Cardiac fibroblast (primary cell): Measurements from ENCODE around the gene FIGNL1.

ENCODE experiments used
- DNase-seq, 2 donors: peaks; one replicate each; pipeline versions ENCODE4 v3.0.0 to v3.0.0-alpha.2; 2010; ENCODE audit warnings: low read depth in 2 of 2
- H3K4me3 ChIP-seq, 2 donors: replicated peaks in 1 of 2; 1 replicate in 1 of 2; 2 replicates in 1 of 2; pipeline ENCODE4 v1.5.1; 2011; ENCODE audit warnings: low read depth in 2 of 2, low read length in 2 of 2, mild to moderate bottlenecking in 2 of 2, moderate library complexity in 1 of 2
- TF ChIP-seq, protein P1 (sequence below): IDR thresholded peaks from one replicate; pipeline ENCODE4 v1.5.1; 2011; ENCODE audit warnings: low read depth, mild to moderate bottlenecking, low read length, inconsistent platforms

Gene FIGNL1

DNA sequence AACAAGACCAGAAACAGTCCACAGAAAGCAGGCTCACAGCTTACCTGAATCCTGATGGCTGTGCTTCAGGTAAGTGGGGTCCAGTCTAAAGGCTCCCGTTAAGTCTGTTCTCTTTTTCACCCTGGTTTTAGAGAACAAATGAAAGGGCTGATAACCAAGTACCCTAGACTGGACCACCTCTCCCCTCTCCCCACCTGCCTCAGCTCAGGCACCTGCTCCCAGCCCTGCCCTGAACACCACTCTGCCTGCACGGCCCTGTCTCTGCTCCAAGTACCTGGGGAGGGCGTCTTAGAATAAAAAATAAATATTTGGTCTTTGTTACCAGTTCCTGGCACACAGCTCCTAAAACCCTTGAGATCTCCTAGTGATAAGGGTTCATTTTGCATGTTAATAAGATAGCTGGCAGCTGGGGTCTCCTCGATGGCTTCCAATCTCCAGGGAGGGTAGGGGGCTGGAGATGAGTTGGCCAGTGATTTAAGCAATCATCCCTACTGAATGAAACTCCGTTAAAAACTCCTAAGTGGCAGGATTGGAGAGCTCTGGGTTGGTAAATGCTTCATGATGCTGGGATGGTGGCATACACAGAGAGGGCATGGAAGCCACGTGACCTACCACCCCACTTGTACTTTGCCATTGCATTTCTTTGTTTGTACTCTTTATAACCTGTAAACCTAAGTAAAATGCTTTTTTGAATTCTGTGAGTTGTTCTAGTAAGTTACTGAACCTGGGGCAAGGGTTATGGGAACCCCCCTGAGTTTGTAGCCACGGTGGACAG, 29.8 kb upstream of the FIGNL1 start:
- no peak overlapping the region for H3K4me3 ChIP-seq
- no peak for DNase-seq
- TF ChIP-seq, protein P1, sequence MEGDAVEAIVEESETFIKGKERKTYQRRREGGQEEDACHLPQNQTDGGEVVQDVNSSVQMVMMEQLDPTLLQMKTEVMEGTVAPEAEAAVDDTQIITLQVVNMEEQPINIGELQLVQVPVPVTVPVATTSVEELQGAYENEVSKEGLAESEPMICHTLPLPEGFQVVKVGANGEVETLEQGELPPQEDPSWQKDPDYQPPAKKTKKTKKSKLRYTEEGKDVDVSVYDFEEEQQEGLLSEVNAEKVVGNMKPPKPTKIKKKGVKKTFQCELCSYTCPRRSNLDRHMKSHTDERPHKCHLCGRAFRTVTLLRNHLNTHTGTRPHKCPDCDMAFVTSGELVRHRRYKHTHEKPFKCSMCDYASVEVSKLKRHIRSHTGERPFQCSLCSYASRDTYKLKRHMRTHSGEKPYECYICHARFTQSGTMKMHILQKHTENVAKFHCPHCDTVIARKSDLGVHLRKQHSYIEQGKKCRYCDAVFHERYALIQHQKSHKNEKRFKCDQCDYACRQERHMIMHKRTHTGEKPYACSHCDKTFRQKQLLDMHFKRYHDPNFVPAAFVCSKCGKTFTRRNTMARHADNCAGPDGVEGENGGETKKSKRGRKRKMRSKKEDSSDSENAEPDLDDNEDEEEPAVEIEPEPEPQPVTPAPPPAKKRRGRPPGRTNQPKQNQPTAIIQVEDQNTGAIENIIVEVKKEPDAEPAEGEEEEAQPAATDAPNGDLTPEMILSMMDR, result no peak

DNA sequence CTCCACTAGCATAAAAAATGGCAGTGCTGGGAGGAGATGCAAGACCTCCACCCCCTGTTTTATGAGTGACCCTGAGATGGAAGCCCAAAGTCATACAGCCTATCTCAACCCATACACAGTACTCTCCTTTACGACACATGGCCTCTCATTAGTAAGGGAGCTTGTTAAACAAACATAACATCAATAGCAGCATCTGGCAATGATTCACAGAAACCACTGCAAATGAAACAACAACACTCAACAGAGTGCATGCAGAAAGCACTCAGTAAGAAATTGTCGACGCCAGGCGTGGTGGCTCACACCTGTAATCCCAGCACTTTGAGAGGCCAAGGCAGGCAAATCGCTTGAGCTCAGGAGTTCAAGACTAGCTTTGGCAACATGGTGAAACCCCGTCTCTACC, 27.5 kb upstream of the FIGNL1 start:
- TF ChIP-seq, protein P1, result no peak
- H3K4me3 ChIP-seq, result no peak overlapping the region
- DNase-seq, result no peak

DNA sequence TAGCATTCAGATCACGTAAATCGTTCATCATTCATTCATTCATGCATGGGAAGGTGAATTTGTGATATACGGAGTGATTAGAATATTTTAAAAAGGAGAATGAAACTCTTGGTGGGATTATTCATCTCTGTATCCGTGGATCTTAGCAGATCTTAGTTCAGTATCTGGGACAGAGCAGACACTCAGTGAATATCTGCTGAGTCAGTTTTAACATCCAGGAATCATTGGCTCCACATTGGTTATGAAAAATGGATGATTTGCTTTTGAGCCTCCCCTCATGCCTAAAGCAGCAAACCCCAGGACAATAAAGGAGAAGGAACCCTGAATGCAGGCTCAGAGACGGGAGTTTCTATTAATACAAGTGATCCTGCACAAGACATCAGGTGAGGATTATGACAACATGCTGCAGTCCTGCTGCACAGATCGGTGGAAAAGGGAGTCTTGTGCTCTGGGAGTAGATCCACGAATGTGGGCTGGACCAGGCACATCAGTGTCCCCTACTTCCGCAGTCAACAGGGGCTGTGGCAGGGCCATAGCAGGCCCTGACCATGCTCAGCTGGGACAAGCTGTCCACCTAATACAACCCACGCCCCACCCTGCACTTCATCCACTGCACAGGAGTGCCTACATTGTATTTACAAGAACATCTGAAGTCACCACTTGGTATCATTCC, 26.9 kb upstream of the FIGNL1 start:
- DNase-seq, result no peak
- TF ChIP-seq, protein P1, result no peak
- H3K4me3 ChIP-seq, result no peak overlapping the region

DNA sequence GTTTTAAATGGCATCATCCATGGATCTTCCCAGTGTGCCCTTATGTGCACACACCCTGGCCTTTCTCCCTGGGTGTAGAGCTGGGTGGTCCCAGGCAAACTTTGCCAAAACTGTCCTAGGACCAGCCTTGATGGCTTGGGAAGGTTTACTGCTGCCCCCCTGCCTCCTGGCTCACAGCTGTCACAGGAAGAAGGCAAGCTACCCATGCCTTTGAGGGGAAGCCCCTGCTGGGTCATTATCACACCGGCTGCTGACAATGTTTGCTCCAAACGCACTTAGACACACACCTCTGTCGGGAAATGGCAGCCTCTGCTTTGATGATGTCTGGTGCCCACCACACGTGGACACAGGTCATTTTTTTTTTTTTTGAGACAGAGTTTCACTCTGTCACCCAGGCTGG, 25.2 kb upstream of the FIGNL1 start:
- TF ChIP-seq, protein P1, result no peak
- no peak overlapping the region for H3K4me3 ChIP-seq
- no peak for DNase-seq

DNA sequence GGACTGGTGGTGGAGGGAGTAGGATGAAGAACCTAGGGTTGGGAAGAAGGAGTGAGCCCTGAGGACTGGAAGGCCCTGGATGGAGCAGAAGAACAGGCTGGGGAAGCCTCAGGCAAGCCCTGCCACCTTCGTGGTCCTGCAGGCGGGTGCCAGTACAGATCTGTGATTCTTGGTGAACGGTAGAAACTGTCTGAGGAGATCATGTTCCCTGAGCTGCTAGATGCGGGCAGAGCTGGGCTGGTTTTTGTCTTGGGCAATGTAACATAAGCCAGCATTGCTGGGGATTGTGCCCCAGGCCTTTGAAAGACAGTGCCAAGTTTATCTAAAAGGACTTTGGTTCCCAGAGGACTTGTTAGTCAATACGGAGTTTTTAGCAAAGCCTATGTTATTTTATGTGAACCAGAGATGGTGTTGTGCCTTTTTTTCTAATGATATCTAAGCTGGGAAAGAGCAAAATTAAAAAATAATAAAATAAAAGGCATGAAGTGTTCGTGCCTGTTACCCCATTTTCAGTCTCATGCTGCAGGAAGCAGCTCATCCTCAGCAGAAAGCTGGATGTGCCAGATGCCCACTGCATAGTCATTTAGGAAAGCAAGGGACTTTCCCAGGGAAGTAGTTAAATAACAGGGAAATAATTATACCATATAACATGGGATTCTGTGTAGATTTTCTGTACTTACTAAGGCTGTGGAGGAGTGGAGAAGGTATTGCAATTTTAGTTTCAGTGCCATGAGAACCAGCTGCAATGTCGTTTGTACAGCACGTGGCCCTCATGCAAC, 24.4 kb upstream of the FIGNL1 start:
- no peak overlapping the region for H3K4me3 ChIP-seq
- DNase-seq, result peak in 1 of 2 donors; percentile 7
- TF ChIP-seq, protein P1, result no peak

DNA sequence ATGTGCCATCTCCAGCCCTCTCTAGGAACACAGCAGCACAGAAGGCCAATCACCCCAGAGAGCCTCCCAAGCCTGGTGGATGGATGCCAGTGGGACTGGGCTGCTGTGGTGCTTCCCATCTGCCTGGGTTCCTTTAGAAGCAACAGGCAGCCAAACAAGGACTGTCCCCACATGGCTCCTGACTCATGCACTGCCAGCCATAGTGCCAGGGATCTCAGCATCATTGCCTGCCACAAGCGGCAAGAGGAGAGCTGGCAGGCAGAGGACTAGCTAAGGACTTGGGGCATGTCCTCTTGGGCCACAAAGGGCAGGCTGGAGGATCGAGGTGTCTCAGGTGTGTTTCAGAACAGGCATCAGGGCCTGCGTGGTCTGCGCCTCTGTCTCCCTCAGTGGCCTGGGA, 23.4 kb upstream of the FIGNL1 start:
- H3K4me3 ChIP-seq, result no peak overlapping the region
- TF ChIP-seq, protein P1, result no peak
- DNase-seq, result no peak
